ENCODE results near the gene FKTN. TPM values are rescaled to one million over a fixed set of nuclear protein-coding genes. Genes with fewer than 3 reads are reported as not detected.

Gene FKTN
- total RNA-seq, 1 experiment from 2014 or later, result 17.3 TPM

- H3K9ac ChIP-seq (ENCODE audit: low read length), result no peak overlapping the region
- no peaks in the 10 kb centered on the region for H3K79me2 ChIP-seq (ENCODE audit: insufficient read depth, low read length)
- H3K4me2 ChIP-seq (ENCODE audit: low read length), result no peak overlapping the region
- no peak for DNase-seq (ENCODE audit: low read depth, low spot score)
- H3K9me3 ChIP-seq (ENCODE audit: control insufficient read depth in 1 of 2, insufficient read depth in 1 of 2, low read depth in 1 of 2, low read length in 2 of 2), result no peaks in the 10 kb centered on the region
- intact Hi-C loops (cut with micrococcal nuclease), result no loop called here
- BruUV-seq (replicated peaks), result no TSS peak
- RAD21 ChIA-PET (ENCODE audit: low non-redundant PET in 1 of 2, low total read pairs in 2 of 2, uncharacterized antibody in 2 of 2, unreplicated experiment in 2 of 2), result no interaction called here
- H3K4me1 ChIP-seq (ENCODE audit: control insufficient read depth in 1 of 2, insufficient read depth in 2 of 2, low read length in 2 of 2), result no peaks in the 10 kb centered on the region
- H2AFZ ChIP-seq (ENCODE audit: low read depth, low read length, poor library complexity, severe bottlenecking), result no peak overlapping the region
- no peak for TF ChIP-seq CEBPB (IDR thresholded peaks at IDR 0.05; ENCODE audit: low read depth)
- TF ChIP-seq CTCF (IDR thresholded peaks at IDR 0.05 in 2 of 3, conservative IDR thresholded peaks at IDR 0.05 in 1 of 3; ENCODE audit: borderline replicate concordance in 1 of 3, insufficient read depth in 1 of 3, low read depth in 2 of 3, low read length in 2 of 3), result no peak
- TF ChIP-seq, protein P1, sequence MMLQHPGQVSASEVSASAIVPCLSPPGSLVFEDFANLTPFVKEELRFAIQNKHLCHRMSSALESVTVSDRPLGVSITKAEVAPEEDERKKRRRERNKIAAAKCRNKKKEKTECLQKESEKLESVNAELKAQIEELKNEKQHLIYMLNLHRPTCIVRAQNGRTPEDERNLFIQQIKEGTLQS (IDR thresholded peaks at IDR 0.05), result no peak
- TF ChIP-seq ZBTB33 (IDR thresholded peaks at IDR 0.05; ENCODE audit: extremely low read depth, insufficient replicate concordance, low read length), result no peak
- TF ChIP-seq ZNF274 (IDR thresholded peaks at IDR 0.05; ENCODE audit: low read depth, low read length), result no peak
- no peak for TF ChIP-seq EZH2 (IDR thresholded peaks at IDR 0.05)
- no peak for TF ChIP-seq JUND (IDR thresholded peaks at IDR 0.05)
- TF ChIP-seq ELF1 (IDR thresholded peaks at IDR 0.05; ENCODE audit: borderline replicate concordance, low read depth), result no peak
- TF ChIP-seq ZFX (IDR thresholded peaks at IDR 0.05), result no peak
- TF ChIP-seq EZH2phosphoT487 (IDR thresholded peaks at IDR 0.05; ENCODE audit: borderline replicate concordance), result no peak
- TF ChIP-seq SRF (IDR thresholded peaks at IDR 0.05; ENCODE audit: low read depth), result no peak
- TF ChIP-seq MAX (IDR thresholded peaks at IDR 0.05), result no peak
- no peak for TF ChIP-seq YY1 (IDR thresholded peaks at IDR 0.05; ENCODE audit: extremely low read depth, insufficient replicate concordance, low read depth, low read length)
- no peak for TF ChIP-seq REST (IDR thresholded peaks at IDR 0.05; ENCODE audit: low read depth)
- no peaks in the 10 kb centered on the region for H4K20me1 ChIP-seq (ENCODE audit: insufficient read depth)
- no peak for ATAC-seq
- POLR2A ChIA-PET, result no interaction called here
- no peaks in the 10 kb centered on the region for H3K9me2 ChIP-seq (ENCODE audit: insufficient read depth)
- no peak overlapping the region for H3K4me3 ChIP-seq (replicated peaks in 1 of 2; ENCODE audit: low read depth in 1 of 2, low read length in 2 of 2)
- CTCF ChIA-PET, result no interaction called here
- H3K27me3 ChIP-seq (ENCODE audit: insufficient read depth, low read length), result peaks cover 2% of the 10 kb centered on the region; the same call in 1 of the 2 replicates
- H3K36me3 ChIP-seq (ENCODE audit: control insufficient read depth in 1 of 2, insufficient read depth in 2 of 2, low read length in 2 of 2), result no peaks in the 10 kb centered on the region
- H3K27ac ChIP-seq (ENCODE audit: low read depth, low read length), result no peak overlapping the region
Measured at GRCh38 chr9:105686936-105687335, 129.0 kb downstream of the FKTN start.
